B cell (primary cell): ENCODE results near the gene CAMK1.

ENCODE experiments used
- EZH2 ChIP-seq: IDR thresholded peaks from 2 replicates; pipeline ENCODE4 v1.6.1; 2012; ENCODE audit warnings: borderline replicate concordance, low read depth, mild to moderate bottlenecking, moderate library complexity, low read length; ENCODE audit not compliant: insufficient read depth, poor library complexity, severe bottlenecking
- TF ChIP-seq, protein P1 (sequence below): fragments of 200-600 bp; IDR thresholded peaks from one replicate; pipeline ENCODE4 v1.8.0; 2022; ENCODE audit warnings: antibody characterized with exemption, mild to moderate bottlenecking

DNA sequence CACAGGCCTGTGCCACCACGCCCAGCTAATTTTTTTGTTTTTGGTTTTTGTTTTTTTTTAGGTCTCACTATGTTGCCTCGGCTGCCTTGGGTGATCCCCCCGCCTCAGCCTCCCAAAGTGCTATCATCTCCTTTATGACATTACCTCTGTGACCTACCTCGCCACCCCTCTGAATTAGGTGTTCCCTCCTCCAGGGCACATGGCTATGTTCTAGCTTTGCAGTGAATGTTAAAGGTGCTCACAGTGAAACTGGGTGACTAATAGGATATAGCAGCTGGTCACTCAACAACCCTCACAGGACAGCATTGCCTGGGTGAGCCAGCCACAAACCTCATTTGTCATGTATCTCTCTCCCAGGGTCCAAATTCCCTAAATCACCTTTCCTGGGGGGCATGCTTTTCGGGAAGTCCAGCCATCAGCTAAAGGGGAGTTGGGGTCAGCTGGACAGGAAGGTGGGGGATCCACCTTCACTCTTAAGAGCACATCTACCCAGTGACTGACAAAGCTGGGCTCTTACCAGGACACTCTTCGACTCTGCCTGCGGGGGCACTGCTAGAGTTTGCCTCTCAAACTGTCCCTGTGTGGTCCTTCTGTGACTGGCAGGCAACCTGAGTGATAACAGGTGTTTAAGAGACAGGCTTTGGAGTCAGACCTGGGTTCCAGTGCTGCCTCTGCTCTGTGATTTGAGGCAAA lies 38.7 kb upstream of the CAMK1 start:
- TF ChIP-seq, protein P1, sequence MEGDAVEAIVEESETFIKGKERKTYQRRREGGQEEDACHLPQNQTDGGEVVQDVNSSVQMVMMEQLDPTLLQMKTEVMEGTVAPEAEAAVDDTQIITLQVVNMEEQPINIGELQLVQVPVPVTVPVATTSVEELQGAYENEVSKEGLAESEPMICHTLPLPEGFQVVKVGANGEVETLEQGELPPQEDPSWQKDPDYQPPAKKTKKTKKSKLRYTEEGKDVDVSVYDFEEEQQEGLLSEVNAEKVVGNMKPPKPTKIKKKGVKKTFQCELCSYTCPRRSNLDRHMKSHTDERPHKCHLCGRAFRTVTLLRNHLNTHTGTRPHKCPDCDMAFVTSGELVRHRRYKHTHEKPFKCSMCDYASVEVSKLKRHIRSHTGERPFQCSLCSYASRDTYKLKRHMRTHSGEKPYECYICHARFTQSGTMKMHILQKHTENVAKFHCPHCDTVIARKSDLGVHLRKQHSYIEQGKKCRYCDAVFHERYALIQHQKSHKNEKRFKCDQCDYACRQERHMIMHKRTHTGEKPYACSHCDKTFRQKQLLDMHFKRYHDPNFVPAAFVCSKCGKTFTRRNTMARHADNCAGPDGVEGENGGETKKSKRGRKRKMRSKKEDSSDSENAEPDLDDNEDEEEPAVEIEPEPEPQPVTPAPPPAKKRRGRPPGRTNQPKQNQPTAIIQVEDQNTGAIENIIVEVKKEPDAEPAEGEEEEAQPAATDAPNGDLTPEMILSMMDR, result no peak
- TF ChIP-seq EZH2, result no peak
